Hepatocyte (in vitro differentiated cells): ENCODE data around the gene DEGS2.

Source experiments
- EZH2 ChIP-seq: fragments of 200-600 bp; sonication (generic); IDR thresholded peaks from 2 replicates; pipeline ENCODE4 v1.6.1; 2016; ENCODE audit warnings: antibody characterized with exemption, mild to moderate bottlenecking, borderline replicate concordance
- EZH2phosphoT487 ChIP-seq: fragments of 200-600 bp; sonication (generic); IDR thresholded peaks from one replicate; pipeline ENCODE4 v1.6.1; 2018; ENCODE audit warnings: antibody characterized with exemption, mild to moderate bottlenecking, low read depth, moderate library complexity; ENCODE audit not compliant: unreplicated experiment, severe bottlenecking
- TF ChIP-seq, protein P1 (sequence below): fragments of 200-600 bp; sonication (generic); IDR thresholded peaks from 2 replicates; pipeline ENCODE4 v1.5.1; 2016; ENCODE audit warnings: antibody characterized with exemption, mild to moderate bottlenecking; ENCODE audit not compliant: poor library complexity

DNA sequence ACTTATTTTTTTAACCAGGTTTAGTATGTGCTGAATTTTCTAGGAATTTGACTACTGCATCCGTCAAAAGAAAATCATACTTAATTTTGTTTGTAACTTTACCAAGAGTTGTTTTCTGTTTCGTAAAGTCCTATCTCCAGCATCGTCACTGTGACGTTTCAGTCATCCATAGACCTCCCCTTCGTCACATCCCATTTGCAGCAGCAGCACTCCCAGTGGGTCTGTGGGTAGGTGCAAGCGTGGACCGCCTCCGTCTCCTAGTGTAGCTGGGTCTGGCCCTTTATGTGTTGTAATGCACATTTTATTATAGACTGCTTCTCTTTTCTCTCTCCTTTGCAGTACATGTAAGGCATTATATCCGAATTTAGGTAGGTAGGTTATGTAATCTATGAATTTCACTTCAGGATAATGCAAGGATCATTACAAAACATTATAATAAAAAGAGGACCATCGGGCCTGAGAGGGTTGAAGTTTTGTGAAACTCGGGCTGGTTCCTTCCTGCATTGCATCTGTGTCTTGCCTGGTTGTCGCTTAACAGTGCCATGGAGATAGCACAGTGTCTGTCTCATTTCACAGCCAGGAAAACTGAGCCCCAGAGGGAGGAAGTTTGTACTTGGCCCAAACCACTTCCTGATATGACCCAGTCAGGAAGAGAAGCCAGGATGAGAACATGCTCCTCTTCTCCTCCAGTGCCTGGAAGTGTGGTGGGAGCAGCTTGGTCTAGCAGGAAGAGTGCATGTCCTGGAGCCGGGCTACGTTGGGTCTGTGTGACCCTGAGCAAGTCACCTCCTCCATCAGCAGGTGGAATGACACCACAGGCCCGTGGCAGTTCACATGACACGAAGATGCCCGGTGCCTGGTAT, 53.0 kb downstream of the DEGS2 start:
- TF ChIP-seq, protein P1, sequence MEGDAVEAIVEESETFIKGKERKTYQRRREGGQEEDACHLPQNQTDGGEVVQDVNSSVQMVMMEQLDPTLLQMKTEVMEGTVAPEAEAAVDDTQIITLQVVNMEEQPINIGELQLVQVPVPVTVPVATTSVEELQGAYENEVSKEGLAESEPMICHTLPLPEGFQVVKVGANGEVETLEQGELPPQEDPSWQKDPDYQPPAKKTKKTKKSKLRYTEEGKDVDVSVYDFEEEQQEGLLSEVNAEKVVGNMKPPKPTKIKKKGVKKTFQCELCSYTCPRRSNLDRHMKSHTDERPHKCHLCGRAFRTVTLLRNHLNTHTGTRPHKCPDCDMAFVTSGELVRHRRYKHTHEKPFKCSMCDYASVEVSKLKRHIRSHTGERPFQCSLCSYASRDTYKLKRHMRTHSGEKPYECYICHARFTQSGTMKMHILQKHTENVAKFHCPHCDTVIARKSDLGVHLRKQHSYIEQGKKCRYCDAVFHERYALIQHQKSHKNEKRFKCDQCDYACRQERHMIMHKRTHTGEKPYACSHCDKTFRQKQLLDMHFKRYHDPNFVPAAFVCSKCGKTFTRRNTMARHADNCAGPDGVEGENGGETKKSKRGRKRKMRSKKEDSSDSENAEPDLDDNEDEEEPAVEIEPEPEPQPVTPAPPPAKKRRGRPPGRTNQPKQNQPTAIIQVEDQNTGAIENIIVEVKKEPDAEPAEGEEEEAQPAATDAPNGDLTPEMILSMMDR, result no peak
- TF ChIP-seq EZH2 (no peak), EZH2phosphoT487 (no peak)
